ENCODE results near the gene SH3GL2. TPM values are rescaled to one million over a fixed set of nuclear protein-coding genes. Genes with fewer than 3 reads are reported as not detected.

SH3GL2 gene
- total and polyA plus RNA-seq, 9 of the 15 experiments (the other 6 are each of a cell fraction or from before 2014, with no cell fraction given): not detected

DNA sequence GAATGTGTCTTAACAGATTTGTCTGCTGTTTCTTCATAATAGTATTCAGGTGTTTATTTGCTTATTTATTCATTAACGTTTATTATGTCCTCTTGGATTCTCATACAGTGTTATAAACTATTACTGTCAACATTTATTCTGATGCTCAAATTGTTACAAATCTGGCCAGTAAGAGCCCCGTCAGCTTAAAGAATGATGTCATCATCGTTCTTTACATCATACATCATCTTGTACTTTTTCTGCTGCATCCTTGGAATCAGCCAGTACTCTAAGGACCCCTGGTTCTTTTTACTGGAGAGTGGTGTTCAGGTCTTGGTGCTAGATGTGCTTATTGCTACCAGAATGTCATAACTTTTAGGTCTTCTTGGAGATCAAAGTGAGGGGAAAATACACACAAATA lies 86.6 kb downstream of the SH3GL2 start:
- H3K4me1 ChIP-seq (replicated peaks in 1 of 2; ENCODE audit: control insufficient read depth in 2 of 2, insufficient read depth in 2 of 2, low read length in 2 of 2): no peaks in the 10 kb centered on the region
- no peak overlapping the region for H3K27ac ChIP-seq (ENCODE audit: extremely low read depth, low read depth, low read length)
- H3K36me3 ChIP-seq (ENCODE audit: control insufficient read depth, insufficient read depth, low read length): no peaks in the 10 kb centered on the region
- H3K9me3 ChIP-seq (replicated peaks; ENCODE audit: control insufficient read depth, insufficient read depth, low read depth, low read length): no peaks in the 10 kb centered on the region
- ATAC-seq (no peak), DNase-seq (ENCODE audit: extremely low read depth in 1 of 4, low spot score in 3 of 4) (no peak), FAIRE-seq (no peak)
- H3K4me2 ChIP-seq (ENCODE audit: insufficient read depth, low read length): no peak overlapping the region
- in situ Hi-C loops (cut with MboI) (no loop called here), intact Hi-C loops (cut with micrococcal nuclease) (no loop called here)
- 0% methylated on average over 3 of the region's 3 CpGs for WGBS (ENCODE audit: insufficient coverage, low coverage, missing lambda C conversion rate)
- no peak overlapping the region for H3K9ac ChIP-seq (ENCODE audit: insufficient read depth in 1 of 2, low read depth in 2 of 2, low read length in 2 of 2)
- no peaks in the 10 kb centered on the region for H3K9me1 ChIP-seq (ENCODE audit: control insufficient read depth, insufficient read depth, low read length)
- H3K79me2 ChIP-seq (ENCODE audit: control insufficient read depth, insufficient read depth, low read length): no peaks in the 10 kb centered on the region
- no peak overlapping the region for H2AFZ ChIP-seq (ENCODE audit: low read depth, low read length)
- ChIA-PET CTCF (ENCODE audit: low intra/inter-chr PET ratio) (no interaction called here), POLR2A (no interaction called here)
- no TSS peak for BruUV-seq (replicated peaks)
- H3K27me3 ChIP-seq (ENCODE audit: control insufficient read depth in 2 of 2, insufficient read depth in 2 of 2, low read length in 2 of 2): no peaks in the 10 kb centered on the region
- H4K20me1 ChIP-seq (replicated peaks; ENCODE audit: control insufficient read depth, insufficient read depth, low read length): no peaks in the 10 kb centered on the region
- H3K4me3 ChIP-seq: no peak overlapping the region
- TF ChIP-seq GABPB2 (CRISPR knock-in tag; conservative IDR thresholded peaks at IDR 0.05) (no peak), RBM25 (IDR thresholded peaks at IDR 0.05; ENCODE audit: low read depth, low read length, severe bottlenecking) (no peak), ZNF41 (CRISPR knock-in tag; conservative IDR thresholded peaks at IDR 0.05) (no peak), RAD51 (IDR thresholded peaks at IDR 0.05; ENCODE audit: borderline replicate concordance, low read depth) (no peak), NRF1 (conservative IDR thresholded peaks at IDR 0.05 in 1 of 2, IDR thresholded peaks at IDR 0.05 in 1 of 2) (no peak), KLF16 (IDR thresholded peaks at IDR 0.05) (no peak), ZC3H8 (IDR thresholded peaks at IDR 0.05) (no peak), CREBBP (IDR thresholded peaks at IDR 0.05; ENCODE audit: low read depth, low read length) (no peak), HNRNPK (IDR thresholded peaks at IDR 0.05; ENCODE audit: low read depth, low read length, poor library complexity, severe bottlenecking) (no peak), ZNF24 (IDR thresholded peaks at IDR 0.05) (no peak), MCM7 (IDR thresholded peaks at IDR 0.05) (no peak), TCFL5 (CRISPR knock-in tag; conservative IDR thresholded peaks at IDR 0.05) (no peak), CBX3 (IDR thresholded peaks at IDR 0.05; ENCODE audit: borderline replicate concordance in 1 of 2, low read length in 2 of 2) (no peak), ZNF217 (CRISPR knock-in tag; IDR thresholded peaks at IDR 0.05) (no peak)
- TF ChIP-seq, protein P1, sequence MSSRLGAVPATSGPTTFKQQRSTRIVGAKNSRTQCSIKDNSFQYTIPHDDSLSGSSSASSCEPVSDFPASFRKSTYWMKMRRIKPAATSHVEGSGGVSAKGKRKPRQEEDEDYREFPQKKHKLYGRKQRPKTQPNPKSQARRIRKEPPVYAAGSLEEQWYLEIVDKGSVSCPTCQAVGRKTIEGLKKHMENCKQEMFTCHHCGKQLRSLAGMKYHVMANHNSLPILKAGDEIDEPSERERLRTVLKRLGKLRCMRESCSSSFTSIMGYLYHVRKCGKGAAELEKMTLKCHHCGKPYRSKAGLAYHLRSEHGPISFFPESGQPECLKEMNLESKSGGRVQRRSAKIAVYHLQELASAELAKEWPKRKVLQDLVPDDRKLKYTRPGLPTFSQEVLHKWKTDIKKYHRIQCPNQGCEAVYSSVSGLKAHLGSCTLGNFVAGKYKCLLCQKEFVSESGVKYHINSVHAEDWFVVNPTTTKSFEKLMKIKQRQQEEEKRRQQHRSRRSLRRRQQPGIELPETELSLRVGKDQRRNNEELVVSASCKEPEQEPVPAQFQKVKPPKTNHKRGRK (tag; IDR thresholded peaks at IDR 0.05): no peak
- TF ChIP-seq, protein P2, sequence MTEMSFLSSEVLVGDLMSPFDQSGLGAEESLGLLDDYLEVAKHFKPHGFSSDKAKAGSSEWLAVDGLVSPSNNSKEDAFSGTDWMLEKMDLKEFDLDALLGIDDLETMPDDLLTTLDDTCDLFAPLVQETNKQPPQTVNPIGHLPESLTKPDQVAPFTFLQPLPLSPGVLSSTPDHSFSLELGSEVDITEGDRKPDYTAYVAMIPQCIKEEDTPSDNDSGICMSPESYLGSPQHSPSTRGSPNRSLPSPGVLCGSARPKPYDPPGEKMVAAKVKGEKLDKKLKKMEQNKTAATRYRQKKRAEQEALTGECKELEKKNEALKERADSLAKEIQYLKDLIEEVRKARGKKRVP (CRISPR knock-in tag; IDR thresholded peaks at IDR 0.05): no peak
- TF ChIP-seq, protein P3, sequence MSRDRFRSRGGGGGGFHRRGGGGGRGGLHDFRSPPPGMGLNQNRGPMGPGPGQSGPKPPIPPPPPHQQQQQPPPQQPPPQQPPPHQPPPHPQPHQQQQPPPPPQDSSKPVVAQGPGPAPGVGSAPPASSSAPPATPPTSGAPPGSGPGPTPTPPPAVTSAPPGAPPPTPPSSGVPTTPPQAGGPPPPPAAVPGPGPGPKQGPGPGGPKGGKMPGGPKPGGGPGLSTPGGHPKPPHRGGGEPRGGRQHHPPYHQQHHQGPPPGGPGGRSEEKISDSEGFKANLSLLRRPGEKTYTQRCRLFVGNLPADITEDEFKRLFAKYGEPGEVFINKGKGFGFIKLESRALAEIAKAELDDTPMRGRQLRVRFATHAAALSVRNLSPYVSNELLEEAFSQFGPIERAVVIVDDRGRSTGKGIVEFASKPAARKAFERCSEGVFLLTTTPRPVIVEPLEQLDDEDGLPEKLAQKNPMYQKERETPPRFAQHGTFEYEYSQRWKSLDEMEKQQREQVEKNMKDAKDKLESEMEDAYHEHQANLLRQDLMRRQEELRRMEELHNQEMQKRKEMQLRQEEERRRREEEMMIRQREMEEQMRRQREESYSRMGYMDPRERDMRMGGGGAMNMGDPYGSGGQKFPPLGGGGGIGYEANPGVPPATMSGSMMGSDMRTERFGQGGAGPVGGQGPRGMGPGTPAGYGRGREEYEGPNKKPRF (IDR thresholded peaks at IDR 0.05; ENCODE audit: low read depth, low read length): no peak
- TF ChIP-seq, protein P4, sequence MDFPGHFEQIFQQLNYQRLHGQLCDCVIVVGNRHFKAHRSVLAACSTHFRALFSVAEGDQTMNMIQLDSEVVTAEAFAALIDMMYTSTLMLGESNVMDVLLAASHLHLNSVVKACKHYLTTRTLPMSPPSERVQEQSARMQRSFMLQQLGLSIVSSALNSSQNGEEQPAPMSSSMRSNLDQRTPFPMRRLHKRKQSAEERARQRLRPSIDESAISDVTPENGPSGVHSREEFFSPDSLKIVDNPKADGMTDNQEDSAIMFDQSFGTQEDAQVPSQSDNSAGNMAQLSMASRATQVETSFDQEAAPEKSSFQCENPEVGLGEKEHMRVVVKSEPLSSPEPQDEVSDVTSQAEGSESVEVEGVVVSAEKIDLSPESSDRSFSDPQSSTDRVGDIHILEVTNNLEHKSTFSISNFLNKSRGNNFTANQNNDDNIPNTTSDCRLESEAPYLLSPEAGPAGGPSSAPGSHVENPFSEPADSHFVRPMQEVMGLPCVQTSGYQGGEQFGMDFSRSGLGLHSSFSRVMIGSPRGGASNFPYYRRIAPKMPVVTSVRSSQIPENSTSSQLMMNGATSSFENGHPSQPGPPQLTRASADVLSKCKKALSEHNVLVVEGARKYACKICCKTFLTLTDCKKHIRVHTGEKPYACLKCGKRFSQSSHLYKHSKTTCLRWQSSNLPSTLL (IDR thresholded peaks at IDR 0.05): no peak
